Gastroesophageal sphincter (tissue), 4 donors: ENCODE measurements around the gene RAD51B. TPM values are rescaled to one million over a fixed set of nuclear protein-coding genes. Genes with fewer than 3 reads are reported as not detected.

Source experiments
- ATAC-seq: fragments of 150-250 bp; one replicate; pipeline ENCODE4 v1.9.1; 2016; ENCODE audit warnings: mild to moderate bottlenecking, moderate library complexity
- H3K27ac ChIP-seq, 4 donors: fragments of 200-600 bp; sonication (generic) in 3 of 4; 1 replicate in 3 of 4; 2 replicates in 1 of 4; pipeline ENCODE4 v1.5.1; 2016 to 2019
- H3K27me3 ChIP-seq: fragments of 200-600 bp; sonication (generic); one replicate; pipeline ENCODE4 v1.5.1; 2019
- H3K36me3 ChIP-seq, 2 donors: fragments of 200-600 bp; sonication (generic); one replicate each; pipeline ENCODE4 v1.5.1; 2019; ENCODE audit warnings: control low read depth in 1 of 2
- H3K4me1 ChIP-seq, 3 donors: fragments of 200-600 bp; sonication (generic); 1 replicate in 2 of 3; 2 replicates in 1 of 3; pipeline ENCODE4 v1.5.1; 2016 to 2019; ENCODE audit warnings: control low read depth in 2 of 3
- H3K4me3 ChIP-seq, 2 donors: fragments of 200-600 bp; sonication (generic); one replicate each; pipeline ENCODE4 v1.5.1; 2019; ENCODE audit warnings: mild to moderate bottlenecking in 1 of 2, moderate library complexity in 1 of 2
- H3K9me3 ChIP-seq, 3 donors: fragments of 200-600 bp; sonication (generic); one replicate each; pipeline ENCODE4 v1.5.1; 2017 to 2019; ENCODE audit warnings: control low read depth in 2 of 3
- CTCF ChIP-seq, 4 experiments: fragments of 200-600 bp in 2 of 4; fragments of 450-650 bp in 2 of 4; sonication (generic) in 1 of 4; IDR thresholded peaks; one replicate each; pipeline ENCODE4 v1.5.1; 2017 to 2019; ENCODE audit warnings: antibody characterized with exemption in 4 of 4, mild to moderate bottlenecking in 2 of 4, moderate library complexity in 2 of 4
- EP300 ChIP-seq: sonication (generic); formaldehyde crosslinking; IDR thresholded peaks from one replicate; pipeline ENCODE4 v1.6.1; 2017; ENCODE audit warnings: antibody characterized with exemption, mild to moderate bottlenecking
- POLR2A ChIP-seq, 2 donors: fragments of 450-650 bp; IDR thresholded peaks; one replicate each; pipeline ENCODE4 v1.6.1; 2017; ENCODE audit warnings: antibody characterized with exemption in 2 of 2, mild to moderate bottlenecking in 2 of 2, moderate library complexity in 1 of 2
- POLR2AphosphoS5 ChIP-seq: sonication (generic); formaldehyde crosslinking; IDR thresholded peaks from one replicate; pipeline ENCODE4 v1.6.1; 2017; ENCODE audit warnings: antibody characterized with exemption
- WGBS, 2 donors: methylation state at CpG; one replicate each; pipeline ENCODE4 v1.1.5; 2018; ENCODE audit warnings: low coverage in 1 of 2; 5-methylcytosine and 5-hydroxymethylcytosine counted together
- total RNA-seq, 4 donors: library from RNA; depleted of rRNA; stranded (reverse); fragments of >200 nt; gene quantifications; one replicate each; pipeline ENCODE4 v1.1.0, GENCODE V29; 2016

RAD51B gene
- total RNA-seq, 4 donors from 2014 or later = 5.1 to 7.0 (median 6.0) TPM

DNA sequence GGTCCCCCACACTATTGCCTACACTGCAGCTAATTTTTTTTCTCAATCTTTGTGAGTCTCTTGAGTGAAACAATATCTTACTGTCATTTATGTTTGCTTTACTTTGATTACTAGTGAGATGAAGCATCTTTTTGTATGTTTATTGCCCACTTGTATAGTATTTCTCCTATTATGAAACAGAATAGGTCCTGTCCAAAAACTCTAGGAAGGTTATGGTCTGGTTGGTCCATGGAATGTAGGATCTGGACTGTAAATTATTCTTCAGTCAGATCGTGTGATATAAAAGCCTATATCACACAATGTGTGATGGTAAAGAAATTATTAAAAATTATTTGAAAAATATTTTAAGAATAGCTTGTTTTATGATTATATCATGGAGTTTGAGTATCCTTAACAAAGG is 538.9 kb downstream of the RAD51B start:
- 78 to 100% methylated on average over 1 of the region's 1 CpG for WGBS, 2 donors
- peaks cover 12 to 35% (median 14%) of the 10 kb centered on the region in 3 donors for H3K4me1 ChIP-seq
- no peaks in the 10 kb centered on the region for H3K27me3 ChIP-seq
- no peak for ATAC-seq
- peak overlapping the region in 2 of 4 donors; percentile 82 to 83 for H3K27ac ChIP-seq
- TF ChIP-seq POLR2A (IDR thresholded peaks at IDR 0.05) (no peak), POLR2AphosphoS5 (no peak), CTCF (IDR thresholded peaks at IDR 0.05) (no peak), EP300 (no peak)
- no peaks in the 10 kb centered on the region for H3K9me3 ChIP-seq
- H3K4me3 ChIP-seq = no peak overlapping the region
- H3K36me3 ChIP-seq = no peaks in the 10 kb centered on the region

DNA sequence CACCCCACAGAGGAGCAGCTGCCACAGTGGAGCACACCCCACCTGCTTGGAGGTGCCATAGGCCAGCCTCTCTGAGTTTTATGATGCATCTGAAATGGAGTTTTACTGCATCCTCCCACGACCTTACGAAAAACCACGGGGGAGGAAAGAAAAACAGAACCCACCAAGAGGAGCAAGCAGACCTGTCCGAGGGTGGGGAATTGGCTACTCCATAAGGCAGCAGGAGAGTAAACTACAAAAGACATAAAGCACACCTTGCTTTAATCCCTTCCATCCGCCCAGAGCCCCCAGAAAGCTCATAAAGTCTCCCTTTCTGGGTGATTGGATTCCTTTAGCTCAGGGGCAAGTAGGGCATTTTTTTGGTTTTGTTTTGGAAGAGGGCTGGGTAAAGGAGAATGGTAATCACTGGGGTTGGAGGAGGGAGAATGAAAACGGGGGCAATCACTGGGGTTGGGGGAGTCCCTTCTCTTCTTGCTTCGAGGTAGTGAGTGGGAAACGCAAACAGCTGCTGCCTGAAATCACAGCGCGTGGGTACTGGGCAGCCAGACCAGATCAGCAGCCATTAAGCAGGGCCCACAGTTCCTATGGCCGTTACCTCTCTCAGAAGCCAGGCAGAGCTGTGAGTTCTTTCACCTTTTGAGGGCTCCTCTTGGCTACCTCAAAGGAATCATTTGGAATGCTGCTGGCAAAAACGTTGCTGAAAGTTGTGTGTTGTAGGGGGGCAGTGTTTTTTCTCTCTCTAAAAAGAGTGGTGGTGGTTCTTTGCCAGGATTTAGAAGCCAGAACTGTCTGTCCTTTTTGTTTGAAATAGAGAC is 539.6 kb downstream of the RAD51B start:
- peak overlapping the region; percentile 64 to 83 (median 81) for H3K27ac ChIP-seq
- peaks cover 12 to 41% (median 14%) of the 10 kb centered on the region in 3 donors for H3K4me1 ChIP-seq
- H3K9me3 ChIP-seq = no peaks in the 10 kb centered on the region
- TF ChIP-seq CTCF (IDR thresholded peaks at IDR 0.05) (peak in 1 of 4 experiments; percentile 17), EP300 (no peak), POLR2AphosphoS5 (no peak), POLR2A (IDR thresholded peaks at IDR 0.05) (no peak)
- no peak for ATAC-seq
- no peak overlapping the region for H3K4me3 ChIP-seq
- 75 to 100% methylated on average over 3 to 9 of the region's 12 CpGs for WGBS, 2 donors
- H3K27me3 ChIP-seq = no peaks in the 10 kb centered on the region
- H3K36me3 ChIP-seq = no peaks in the 10 kb centered on the region

DNA sequence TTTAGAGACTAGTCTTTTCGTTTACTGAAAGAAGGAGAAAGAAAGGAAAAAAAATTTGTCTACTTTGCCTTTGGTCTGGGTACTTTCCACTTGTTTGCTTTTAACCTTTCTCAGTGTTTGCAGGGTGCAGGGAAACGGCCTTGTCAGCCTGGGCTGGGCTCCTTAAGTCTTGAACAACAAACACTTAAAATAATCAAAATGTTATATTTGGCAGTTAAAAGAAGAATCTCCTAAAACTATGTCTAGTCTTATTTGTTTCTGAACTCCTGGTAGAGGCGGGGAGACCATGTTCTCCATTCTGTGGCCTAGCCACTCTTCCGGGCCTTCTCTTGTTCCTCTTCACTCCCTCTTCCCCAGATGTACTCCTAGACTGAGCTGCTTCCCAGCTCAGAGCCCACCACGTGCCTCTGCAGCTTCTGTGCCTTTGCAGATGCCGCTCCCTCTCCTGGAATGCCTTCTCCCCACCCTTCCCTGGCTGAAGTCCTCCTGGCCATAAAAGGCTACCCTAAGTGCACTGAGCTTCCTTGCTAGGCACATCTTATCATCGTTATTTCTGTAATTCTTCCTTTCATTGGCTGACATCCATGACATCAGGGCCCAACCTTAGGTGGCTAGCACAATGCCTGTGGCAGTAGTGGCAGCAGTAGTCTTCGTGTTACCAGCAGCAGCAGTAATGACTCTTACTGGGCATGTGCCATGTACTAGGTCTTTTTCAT is 540.4 kb downstream of the RAD51B start:
- no peak for TF ChIP-seq CTCF (IDR thresholded peaks at IDR 0.05)
- TF ChIP-seq POLR2AphosphoS5 = no peak
- no peak for TF ChIP-seq EP300
- no peak for TF ChIP-seq POLR2A (IDR thresholded peaks at IDR 0.05)
- H3K4me1 ChIP-seq = peaks cover 14 to 49% (median 18%) of the 10 kb centered on the region in 3 donors
- 34 to 50% methylated on average over 3 to 6 of the region's 8 CpGs for WGBS, 2 donors
- no peaks in the 10 kb centered on the region for H3K9me3 ChIP-seq
- no peaks in the 10 kb centered on the region for H3K27me3 ChIP-seq
- no peak overlapping the region for H3K4me3 ChIP-seq
- peak overlapping the region; percentile 64 to 83 (median 81) for H3K27ac ChIP-seq
- ATAC-seq = peak; percentile 87
- no peaks in the 10 kb centered on the region for H3K36me3 ChIP-seq

DNA sequence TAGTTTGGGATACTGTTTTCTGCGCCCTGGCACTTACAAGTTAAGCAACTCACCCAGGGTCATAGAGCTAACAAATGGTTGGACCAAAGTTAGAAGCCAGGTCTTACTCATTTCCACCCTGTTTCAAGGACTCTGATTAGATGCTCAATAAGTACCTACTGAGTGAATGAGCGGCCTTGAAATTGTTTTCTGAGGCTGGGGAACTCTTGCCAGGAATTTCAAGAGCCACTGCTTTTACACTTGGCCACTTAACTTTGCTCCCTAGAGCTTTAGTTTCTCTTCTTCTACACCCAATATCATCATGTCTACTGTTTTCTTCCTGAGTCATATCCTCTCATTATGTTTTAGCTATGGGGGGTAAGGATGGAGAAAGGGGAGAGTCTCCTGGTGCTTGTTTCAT is 541.7 kb downstream of the RAD51B start:
- Histone ChIP-seq H3K4me1 (peaks cover 14 to 59% (median 21%) of the 10 kb centered on the region in 3 donors), H3K36me3 (no peaks in the 10 kb centered on the region), H3K27me3 (no peaks in the 10 kb centered on the region), H3K9me3 (no peaks in the 10 kb centered on the region), H3K4me3 (no peak overlapping the region), H3K27ac (peak overlapping the region in 2 of 4 donors; percentile 82 to 83)
- 80 to 93% methylated on average over 1 to 2 of the region's 2 CpGs for WGBS, 2 donors
- TF ChIP-seq POLR2AphosphoS5 (no peak), POLR2A (IDR thresholded peaks at IDR 0.05) (no peak), EP300 (no peak), CTCF (IDR thresholded peaks at IDR 0.05) (no peak)
- no peak for ATAC-seq
